NCI-H2029 (cell line): Measurements from ENCODE around the gene PPP2CA.
"Not testable (repeated sequence)": the region's sequence is repeated elsewhere in the genome, so short reads cannot be mapped to it uniquely, and the experiment has no call there.

Experiments
- DNase-seq: peaks from one replicate; lab custom pipeline; 2025; lab: John Stamatoyannopoulos, UW

Gene PPP2CA

DNA sequence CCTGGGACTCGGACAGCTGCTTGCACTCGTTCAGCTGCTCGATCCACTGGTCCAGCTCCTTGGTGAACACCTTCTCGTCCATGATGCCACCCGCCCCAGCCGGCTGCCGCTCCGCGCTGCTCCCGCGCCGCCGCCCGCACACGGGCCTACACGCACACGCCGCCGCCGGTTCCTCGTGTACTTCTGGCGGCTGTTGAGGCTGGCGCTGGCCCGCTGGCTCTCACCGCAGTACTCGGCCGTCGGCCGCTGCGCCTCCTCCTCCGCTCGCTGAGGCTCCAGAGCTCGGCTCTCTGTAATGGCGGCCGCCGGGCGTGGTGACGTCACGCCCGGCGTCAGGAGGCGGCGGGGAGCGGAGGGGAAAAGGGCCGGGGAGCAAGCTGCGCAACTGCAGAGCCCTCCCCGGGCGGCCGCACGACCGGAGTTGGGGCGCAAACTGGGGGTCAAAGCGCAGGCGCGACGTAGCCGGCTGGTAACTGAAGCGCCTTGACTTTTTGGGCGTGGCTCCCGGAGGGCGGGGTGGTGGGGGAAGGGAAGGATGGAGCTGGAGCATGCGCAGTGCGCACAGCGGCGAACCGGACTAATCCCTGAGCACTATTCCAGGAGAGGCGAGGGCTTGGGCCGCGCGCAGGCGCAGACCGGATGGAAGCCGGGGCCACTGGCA lies at the start of gene PPP2CA:
PPP2CA (minus strand) TSS at position 294 of the 661 bp plus-strand sequence; CDS start at position 82, 212 bp downstream.
- DNase-seq = peak; percentile 97

DNA sequence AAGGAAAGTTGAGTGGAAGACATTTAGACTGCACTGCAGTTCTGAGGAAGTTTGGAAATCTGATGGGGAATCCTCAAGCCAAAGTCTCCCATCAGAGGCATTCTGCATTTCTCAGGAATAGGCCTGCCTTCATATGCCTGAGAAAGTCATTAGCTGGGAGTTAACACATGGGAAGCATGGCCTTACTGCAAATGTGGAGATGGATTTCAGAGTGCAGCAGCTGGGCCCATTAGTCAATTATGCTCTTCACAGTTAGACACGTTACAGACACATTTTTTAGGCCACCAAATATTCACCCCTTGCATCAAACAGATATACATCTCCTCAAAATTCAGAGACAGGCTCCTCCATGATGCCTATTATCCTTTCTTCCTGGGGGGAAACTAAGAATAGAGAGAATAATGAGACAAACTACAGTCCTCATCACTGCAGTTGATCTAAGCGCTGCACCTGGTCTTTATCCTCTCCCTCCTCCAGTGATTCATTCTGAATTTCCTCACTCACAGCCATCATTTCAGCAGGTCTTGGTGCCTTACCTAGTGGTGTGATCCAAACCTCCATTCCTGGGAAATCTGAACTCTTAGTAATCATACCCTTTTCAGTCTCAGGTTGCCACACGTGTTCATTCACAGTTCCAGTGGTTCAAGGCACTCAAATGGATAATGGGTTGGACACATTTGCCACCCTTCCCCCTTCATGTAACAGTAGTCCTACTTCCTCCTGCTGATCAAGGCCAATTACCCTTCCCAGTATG lies 47.9 kb upstream of the PPP2CA start:
- DNase-seq = no peak

DNA sequence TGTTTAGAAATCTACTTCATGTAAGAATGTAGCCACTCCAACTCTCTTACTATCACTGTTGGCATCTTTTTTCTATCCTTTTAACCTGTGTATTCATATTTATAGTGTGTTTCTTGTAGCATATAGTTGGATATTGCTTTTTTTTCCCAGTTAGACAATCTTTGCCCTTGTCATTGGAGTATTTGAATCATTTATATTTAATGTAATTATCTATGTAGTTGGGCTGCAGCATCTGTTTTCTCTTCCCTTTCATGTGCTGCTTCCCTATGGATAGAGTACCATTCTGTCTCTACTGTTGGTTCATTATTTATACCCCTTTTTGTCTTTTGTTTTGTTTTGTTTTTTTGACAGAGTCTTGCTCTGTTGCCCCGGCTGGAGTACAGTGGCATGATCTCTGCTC lies 45.2 kb upstream of the PPP2CA start:
- no peak for DNase-seq

DNA sequence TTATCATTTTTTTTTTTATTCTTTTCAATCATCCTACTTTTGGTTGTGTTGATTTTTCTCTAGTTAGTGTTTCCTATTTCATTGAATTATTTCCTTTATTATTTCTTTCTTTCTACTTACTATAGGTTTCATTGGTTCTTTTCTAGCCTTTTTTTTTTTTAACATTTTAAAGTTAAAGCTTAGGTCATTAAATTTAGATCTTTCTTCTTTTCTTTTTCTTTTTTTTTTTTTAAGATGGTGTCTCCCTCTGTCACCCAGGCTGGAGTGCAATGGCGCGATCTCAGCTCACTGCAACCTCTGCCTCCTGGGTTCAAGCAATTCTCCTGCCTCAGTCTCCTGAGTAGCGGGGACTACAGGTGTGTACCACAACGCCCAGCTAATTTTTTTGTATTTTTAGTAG lies 43.0 kb upstream of the PPP2CA start:
- DNase-seq = no peak

DNA sequence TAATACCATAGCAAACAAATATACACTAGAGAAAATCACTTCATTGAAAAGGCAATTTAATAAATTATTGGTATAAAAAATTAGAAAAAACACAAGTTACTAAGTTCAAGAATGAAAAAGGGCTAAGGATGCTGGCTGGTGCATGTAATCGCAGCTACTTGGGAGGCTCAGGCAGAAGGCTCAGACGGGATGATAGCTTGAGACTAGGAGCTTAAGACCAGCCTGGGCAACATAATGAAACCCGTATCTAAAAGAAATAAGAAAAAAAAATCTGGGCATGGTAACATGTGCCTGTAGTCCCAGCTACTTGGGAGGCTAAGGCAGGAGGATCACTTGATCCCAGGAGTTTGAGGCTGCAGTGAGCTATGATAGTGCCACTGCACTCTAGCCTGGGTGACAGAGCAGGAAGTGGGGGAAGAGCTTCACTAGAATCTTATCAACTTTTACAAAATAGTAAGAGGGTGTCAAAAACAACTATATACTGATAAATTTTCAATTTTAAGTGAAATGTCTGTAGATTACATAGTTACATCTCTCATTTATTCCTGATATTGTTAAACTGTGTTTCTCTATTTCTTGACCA lies 42.2 kb upstream of the PPP2CA start:
- no peak for DNase-seq

DNA sequence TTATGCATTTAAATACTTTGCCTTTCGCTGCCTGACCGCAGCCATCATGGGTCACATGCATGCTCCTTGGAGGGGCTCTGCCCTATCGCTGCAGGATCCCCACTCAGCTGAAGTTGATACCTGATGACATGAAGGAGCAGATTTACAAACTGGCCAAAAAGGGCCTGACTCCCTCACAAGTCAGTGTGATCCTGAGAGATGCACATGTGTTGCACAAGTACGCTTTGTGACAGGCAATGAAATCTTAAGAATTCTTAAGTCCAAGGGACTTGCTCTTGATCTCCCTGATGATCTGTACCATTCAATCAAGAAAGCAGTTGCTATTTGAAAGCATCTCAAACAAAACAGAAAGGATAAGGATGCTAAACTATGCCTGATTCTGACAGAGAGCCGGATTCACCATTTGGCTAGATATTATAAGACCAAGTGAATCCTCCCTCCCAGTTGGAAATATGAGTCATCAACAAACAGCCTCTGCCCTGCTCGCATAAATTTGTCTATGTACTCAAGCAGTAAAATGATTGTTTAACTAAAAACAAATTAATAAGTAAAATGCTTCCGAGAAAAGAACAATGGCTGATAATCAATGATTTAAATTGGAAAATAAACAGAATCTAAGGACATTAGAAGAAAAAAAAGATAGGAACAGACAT lies 41.6 kb upstream of the PPP2CA start:
- DNase-seq = no peak

DNA sequence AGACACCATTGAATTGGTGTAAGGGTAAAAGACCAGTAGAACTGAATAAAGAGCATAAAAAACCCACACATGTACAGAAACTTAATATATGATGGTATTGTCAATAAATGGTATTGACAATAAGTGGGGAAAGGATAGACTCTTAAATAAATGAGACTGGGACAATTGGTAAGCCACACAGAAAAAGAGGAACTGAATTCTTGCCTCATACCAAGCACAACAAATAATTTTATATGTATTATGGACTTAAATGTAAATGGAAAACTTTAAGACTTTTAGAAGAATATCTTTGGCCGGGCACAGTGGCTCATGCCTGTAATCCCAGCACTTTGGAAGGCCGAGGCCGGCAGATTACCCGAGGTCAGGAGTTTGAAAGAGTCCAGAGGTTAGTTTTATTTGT lies 37.9 kb upstream of the PPP2CA start:
- no peak for DNase-seq

DNA sequence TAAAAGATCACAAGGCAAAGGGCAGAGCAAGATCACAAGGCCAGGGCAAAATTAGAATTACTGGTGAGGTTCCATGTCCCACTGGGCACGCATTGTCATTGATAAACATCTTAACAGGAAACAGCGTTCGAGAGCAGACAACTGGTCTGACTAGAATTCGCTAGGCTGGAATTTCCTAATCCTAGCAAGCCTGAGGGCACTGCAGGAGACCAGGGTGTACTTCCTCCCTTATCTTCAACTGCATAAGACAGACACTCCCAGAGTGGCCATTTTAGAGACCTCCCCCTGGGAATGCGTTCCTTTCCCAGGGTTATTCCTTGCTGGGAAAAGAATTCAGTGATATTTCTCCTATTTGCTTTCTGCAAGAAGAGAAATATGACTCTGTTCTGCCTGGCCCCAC lies 36.8 kb upstream of the PPP2CA start:
- not testable (repeated sequence) for DNase-seq

DNA sequence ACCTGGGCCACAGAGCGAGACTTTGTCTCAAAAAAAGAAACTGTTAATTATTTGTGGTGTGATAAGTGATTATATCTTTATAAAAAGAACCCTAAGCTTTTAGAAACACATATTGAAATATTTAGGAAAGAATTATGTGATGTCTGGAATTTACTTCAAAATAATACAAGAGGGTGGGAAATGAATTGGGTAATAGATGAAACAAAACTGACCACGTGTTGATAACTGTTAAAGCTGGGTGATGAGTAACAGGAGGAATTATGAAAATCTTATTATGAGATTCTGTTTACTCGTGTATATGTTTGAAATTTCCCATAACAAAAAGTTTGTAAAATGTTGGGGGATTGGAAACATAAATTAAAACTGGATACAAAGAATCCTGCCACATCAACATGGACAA lies 33.0 kb upstream of the PPP2CA start:
- DNase-seq = no peak

DNA sequence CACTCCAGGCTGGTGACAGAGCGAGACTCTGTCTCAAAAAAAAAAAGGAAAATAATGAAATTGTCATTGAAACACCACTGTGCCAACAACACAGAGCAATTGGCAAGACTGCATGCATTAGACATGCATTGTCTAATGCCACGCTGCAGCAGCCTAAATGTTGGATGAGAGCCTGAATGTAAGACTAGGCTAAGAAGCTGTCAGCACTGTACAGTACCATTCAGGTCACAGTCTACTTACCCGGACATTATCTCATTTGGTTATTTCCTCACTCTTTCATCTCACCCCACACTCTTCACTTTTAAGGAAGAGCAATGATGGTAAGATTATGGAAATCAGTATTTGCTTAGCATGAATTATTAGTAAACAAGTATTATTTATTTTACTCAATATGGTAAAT lies 31.3 kb upstream of the PPP2CA start:
- DNase-seq = no peak

DNA sequence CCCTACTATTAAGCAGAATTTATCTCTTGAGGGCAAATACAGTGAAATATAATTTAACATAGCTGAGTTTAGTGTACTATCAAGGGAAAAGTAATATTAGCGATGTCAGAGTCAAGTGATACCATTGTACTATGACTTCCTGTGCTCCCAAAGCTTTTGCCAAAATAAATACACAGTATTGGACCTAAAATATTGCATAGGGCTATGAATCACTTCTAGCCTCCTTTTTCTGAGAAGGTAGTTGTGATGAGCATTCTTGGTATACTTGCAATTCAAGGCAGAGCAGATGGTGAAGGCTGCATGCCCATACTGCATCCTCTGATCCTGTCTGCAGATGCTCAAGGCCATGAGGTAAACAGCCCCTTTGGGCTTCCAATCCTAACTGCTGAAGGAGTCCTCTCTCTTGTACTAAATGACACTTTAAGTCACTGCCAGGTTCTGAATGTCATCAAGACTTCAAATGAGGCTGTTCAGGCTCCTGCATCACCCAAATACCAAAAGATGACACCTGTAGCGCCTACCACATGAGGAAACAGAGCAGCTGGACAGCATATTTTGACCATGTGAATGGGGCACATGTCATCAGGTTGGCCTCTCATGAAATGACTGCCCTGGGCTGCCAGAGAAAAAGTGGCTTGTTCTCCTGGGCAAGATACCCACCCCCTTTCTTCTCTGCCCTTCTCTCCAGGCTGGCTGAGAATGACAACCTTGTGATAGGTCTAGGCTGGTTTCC lies 29.7 kb upstream of the PPP2CA start:
- peak; percentile 7 for DNase-seq

DNA sequence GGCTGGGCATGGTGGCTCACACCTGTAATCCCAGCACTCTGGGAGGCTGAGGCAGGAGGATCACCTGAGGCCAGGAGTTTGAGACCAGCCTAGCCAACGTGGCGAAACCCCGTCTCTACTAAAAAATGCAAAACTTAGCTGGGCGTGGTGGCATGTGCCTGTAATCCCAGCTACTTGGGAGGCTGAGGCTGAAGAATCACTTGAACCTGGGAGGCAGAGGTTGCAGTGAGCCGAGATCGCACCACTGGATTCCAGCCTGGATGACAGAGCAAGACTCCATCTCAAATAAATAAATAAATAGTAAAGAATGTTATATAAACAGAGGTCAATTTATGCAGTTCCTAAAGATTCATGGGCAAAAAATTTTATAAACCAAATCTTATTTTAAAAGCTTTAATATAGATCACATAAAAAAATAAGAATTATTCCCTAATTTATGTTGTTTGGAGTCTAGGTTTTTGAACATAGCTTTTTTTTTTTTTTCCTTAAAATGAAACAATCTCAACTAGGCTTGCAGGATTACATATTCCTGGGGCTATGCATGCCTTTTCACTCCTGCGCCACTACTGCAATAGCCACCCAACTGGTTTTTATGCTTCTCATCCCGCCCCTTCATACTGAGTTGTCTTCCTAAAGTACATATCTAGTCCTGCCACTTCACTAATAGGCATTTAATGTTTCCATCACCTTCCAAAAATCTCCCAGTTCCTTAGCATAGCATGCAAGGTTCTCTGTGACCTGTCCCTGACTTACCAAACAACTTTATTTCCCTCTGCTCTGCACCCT lies 27.7 kb upstream of the PPP2CA start:
- DNase-seq = not testable (repeated sequence)

DNA sequence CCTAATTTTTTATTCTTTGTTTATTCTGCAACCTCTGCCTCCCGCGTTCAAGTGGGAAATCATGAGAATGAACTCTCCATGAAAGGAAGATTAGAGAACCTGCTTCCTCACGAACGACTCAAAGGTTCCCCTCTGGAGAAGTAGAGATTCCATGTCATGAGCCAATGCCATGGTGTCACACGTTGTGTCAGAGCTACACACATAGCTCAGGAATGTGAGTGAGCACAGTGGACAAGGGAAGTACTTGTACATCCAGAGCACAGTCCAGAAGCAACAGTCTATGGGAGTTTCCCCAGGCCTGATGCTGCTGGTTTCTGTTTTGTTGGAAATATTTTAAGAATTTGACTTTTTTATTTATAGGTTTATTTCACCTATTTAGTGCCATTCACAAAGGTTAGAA lies 26.8 kb upstream of the PPP2CA start:
- DNase-seq = no peak

DNA sequence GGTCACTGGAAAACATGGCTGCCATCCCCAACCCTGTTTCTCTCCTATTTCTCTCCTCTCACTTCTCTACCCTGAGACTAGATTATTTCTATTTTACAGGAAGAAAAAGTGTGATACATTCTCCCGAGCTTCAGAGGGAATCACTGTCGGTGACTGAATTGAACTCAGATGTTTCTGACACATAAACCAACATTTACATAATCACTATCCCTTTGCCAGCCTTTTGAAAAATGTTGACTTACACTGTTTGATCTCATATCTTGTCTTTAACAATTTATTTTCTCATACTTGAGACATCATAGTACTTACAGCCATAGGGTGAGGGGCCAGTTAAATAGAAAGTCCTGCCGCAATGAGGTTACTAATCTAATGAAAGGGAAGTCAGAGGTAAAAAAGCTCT lies 25.1 kb upstream of the PPP2CA start:
- no peak for DNase-seq

DNA sequence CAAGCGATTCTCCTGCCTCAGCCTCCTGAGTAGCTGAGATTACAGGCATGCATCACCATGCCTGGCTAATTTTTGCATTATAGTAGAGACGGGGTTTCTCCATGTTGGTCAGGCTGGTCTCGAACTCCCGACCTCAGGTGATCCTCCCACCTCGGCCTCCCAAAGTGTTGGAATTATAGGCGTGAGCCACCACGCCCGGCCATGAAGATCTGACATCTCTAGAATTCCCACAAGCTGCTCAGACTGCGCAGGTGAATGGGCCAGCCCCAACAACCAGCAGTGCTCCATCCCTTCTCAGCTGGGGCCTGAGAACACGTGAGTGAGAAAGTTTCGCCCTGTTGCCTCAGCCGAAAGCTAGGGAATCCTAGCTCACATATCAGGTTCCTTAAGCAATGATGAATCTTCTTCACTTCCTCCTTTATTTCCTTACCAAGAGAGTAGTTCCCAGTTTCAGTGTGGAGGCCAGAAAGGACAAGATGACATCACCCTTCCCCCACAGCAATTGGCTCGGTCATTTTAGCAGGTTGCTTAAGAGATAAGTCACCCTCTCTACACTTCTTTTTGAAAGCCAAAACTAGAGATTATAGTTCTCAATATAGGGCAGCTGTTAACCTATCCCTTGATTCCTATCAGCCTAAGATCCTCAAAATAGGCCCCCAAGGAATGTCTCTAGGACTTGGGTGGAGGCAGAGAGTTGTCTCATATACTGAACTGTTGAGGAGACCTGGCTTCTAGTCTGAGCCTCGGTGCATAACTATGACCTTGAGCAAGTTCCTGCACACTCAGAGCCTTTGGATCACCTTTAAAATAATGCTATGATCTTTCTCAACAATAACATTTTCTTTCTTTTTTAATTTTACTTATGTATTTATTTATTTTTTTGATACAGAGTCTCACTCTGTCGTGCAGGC lies 23.9 kb upstream of the PPP2CA start:
- DNase-seq = no peak

DNA sequence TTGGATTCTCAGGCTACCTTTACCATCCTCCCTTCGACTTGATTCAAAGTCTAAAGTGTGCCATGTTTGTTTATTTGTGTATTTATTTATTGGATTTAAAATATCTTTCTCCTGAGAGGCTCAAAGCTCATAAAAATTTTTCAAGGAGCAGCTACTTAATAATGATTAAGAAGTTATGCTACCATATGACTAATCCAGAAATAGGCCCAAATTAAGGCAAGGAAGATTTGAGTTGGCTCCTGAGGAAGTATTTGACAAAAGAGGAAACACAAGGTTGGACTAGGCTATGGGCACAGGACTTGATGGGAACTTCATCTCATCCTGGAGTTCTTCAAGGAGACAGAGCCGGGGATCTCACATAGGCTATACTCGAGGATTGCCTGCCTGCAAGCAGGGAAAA lies 22.4 kb upstream of the PPP2CA start:
- no peak for DNase-seq

DNA sequence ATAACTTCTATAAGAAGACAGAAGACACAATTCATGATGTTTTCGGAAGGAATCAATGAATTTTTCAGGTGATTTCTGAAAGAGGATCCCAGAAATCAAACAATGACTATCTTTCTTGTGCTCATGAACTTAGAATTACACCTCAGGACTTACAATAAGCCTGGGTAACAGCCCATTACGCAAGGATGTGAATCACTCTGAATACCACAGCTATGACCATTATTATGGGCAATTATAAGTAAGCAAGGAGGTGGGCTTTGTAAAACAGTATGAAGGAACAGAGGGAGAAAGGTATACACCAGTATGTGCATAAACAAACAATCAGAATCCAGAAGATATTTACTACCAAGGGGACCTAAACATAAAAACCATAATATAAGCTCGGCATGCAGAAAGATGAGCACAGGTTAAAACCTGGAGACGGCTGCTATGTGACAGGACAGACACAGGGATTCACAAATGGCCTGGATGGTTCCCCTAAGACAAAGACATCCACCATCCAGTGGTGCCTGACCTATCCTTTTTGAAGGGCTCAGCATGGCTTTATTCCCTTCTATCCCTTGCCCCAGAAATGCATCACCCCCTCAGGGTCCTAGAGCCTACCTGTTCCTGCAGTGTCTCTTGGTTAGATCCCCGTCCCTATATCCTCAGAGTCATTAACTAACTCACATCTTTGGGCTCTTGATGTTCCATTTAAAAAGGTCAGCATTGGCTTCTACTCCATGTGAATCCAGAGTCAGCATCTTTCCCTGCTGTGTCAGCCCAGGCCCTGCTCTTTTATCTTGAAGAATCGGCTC lies 21.8 kb upstream of the PPP2CA start:
- no peak for DNase-seq

DNA sequence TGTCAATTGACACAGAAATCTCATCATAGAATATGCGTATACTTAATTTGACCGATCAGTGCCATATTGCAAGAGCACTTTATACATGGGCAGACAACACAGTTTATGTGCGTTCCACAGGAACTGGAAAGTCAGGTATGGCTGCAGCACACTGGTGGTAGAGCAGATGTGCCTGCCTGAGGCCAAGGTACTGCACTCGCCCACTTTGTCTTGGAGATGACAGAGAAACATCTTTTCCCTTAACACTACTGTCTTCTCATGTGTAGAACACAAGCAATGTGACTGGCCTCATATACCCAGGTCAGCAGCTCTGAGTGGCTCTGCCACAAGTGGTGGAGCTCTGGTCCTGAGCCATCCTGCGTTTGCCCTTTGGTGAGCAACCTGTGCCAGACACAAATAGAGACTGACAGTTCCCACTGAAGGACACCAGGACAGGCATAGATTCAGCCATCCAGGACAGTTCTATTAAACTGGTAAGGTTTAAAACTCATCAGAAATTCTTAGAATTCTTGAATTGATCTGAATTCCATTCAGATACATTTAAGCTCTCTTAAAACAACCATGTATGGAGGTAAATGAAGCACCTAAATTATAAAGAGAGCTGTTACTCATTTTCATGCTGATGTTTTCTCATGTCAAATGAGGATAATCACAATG lies 21.0 kb upstream of the PPP2CA start:
- DNase-seq = no peak

DNA sequence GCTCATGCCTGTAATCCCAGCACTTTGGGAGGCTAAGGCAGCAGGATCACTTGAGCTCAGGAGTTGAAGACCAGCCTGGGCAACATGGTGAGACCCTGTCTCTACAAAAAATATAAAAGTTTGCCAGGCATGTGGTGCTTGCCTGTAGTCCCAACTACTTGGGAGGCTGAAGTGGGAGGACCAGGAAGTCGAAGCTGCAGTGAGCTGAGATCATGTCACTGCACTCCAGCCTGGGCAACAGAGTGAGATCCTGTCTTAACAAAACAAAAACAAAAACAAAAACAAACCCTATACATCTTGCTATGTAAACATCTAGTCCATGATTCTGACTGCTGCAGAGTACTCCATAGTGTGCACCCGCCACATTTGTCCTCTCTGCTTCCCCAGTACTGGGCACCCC lies 19.8 kb upstream of the PPP2CA start:
- DNase-seq = no peak
